Upper lobe of left lung (tissue), 6 donors: ENCODE measurements around the gene ITPR2. TPM values are rescaled to one million over a fixed set of nuclear protein-coding genes. Genes with fewer than 3 reads are reported as not detected.
"Not testable (repeated sequence)": the region's sequence is repeated elsewhere in the genome, so short reads cannot be mapped to it uniquely, and the experiment has no call there.

Source experiments
- ATAC-seq, 2 donors: fragments of 200-7000 bp; cut with Tn5 transposase; one replicate each; pipeline ENCODE4 v1.9.1; 2022; ENCODE audit warnings: mild to moderate bottlenecking in 2 of 2, moderate library complexity in 2 of 2; ENCODE audit not compliant: low FRiP score in 2 of 2
- DNase-seq, 2 donors: peaks; one replicate each; pipeline ENCODE4 v3.0.0-alpha.2; 2019 to 2020
- H3K27ac ChIP-seq, 4 donors: fragments of 200-600 bp; sonication (generic); one replicate each; pipeline ENCODE4 v1.5.1; 2016 to 2019
- H3K27me3 ChIP-seq, 4 donors: fragments of 200-600 bp; sonication (generic); one replicate each; pipeline ENCODE4 v1.5.1; 2017 to 2019
- H3K36me3 ChIP-seq, 4 donors: fragments of 200-600 bp; sonication (generic); one replicate each; pipeline ENCODE4 v1.5.1; 2016 to 2019
- H3K4me1 ChIP-seq, 4 donors: fragments of 200-600 bp; sonication (generic); one replicate each; pipeline ENCODE4 v1.5.1; 2018 to 2019
- H3K4me3 ChIP-seq, 4 donors: fragments of 200-600 bp; sonication (generic); one replicate each; pipeline ENCODE4 v1.5.1; 2017 to 2019; ENCODE audit warnings: mild to moderate bottlenecking in 2 of 4, moderate library complexity in 1 of 4
- H3K9me3 ChIP-seq, 4 donors: fragments of 200-600 bp; sonication (generic); one replicate each; pipeline ENCODE4 v1.5.1; 2018 to 2019
- EP300 ChIP-seq, 4 donors: sonication (generic); formaldehyde crosslinking; IDR thresholded peaks; one replicate each; pipeline ENCODE4 v1.5.1; 2017; ENCODE audit warnings: antibody characterized with exemption in 4 of 4, control low read depth in 2 of 4
- POLR2A ChIP-seq, 4 donors: fragments of 450-650 bp; IDR thresholded peaks; one replicate each; pipeline ENCODE4 v1.5.1; 2016 to 2017; ENCODE audit warnings: antibody characterized with exemption in 4 of 4, mild to moderate bottlenecking in 2 of 4
- POLR2AphosphoS5 ChIP-seq, 2 donors: sonication (generic); formaldehyde crosslinking; IDR thresholded peaks; one replicate each; pipeline ENCODE4 v1.5.1; 2017; ENCODE audit warnings: antibody characterized with exemption in 2 of 2
- WGBS, 2 donors: methylation state at CpG; one replicate each; pipeline ENCODE4 v1.1.5; 2017 to 2018; 5-methylcytosine and 5-hydroxymethylcytosine counted together
- total RNA-seq, 6 donors: library from RNA; depleted of rRNA in 4 of 6; stranded (reverse); fragments of >200 nt in 4 of 6; gene quantifications; one replicate each; pipeline versions ENCODE4 v1.1.0 to v1.2.1, GENCODE V29; 2016 to 2021
- TF ChIP-seq, protein P1 (sequence below), 6 experiments: fragments of 450-650 bp in 4 of 6; fragments of 200-600 bp in 2 of 6; sonication (generic) in 2 of 6; IDR thresholded peaks; one replicate each; pipeline ENCODE4 v1.5.1; 2016 to 2019; ENCODE audit warnings: antibody characterized with exemption in 6 of 6
- donor health status: DM: no; HTN: no; CAD: no; lungs with moderate emphysema.
- donor health status: DM: no; HTN: yes; CAD: no; lungs with severe emphysema.

ITPR2 gene
- total RNA-seq, 6 donors from 2014 or later: 35.5 to 115 (median 45.0) TPM

DNA sequence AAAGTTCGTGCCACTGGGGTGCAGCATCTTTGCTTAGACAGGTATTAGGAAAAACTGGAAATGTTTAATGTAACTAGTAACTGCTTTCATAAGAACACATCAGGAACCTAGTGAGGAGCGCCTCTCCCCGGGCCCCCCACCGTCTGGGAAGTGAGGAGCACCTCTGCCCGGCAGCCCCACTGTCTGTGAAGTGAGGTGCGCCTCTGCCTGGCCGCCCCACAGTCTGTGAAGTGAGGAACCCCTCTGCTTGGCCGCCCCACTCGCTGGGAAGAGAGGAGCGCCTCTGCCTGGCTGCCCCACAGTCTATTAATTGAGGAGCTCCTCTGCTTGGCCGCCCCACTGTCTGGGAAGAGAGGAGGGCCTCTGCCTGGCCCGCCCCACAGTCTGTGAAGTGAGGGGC lies 224.7 kb downstream of the ITPR2 start:
- TF ChIP-seq, protein P1, sequence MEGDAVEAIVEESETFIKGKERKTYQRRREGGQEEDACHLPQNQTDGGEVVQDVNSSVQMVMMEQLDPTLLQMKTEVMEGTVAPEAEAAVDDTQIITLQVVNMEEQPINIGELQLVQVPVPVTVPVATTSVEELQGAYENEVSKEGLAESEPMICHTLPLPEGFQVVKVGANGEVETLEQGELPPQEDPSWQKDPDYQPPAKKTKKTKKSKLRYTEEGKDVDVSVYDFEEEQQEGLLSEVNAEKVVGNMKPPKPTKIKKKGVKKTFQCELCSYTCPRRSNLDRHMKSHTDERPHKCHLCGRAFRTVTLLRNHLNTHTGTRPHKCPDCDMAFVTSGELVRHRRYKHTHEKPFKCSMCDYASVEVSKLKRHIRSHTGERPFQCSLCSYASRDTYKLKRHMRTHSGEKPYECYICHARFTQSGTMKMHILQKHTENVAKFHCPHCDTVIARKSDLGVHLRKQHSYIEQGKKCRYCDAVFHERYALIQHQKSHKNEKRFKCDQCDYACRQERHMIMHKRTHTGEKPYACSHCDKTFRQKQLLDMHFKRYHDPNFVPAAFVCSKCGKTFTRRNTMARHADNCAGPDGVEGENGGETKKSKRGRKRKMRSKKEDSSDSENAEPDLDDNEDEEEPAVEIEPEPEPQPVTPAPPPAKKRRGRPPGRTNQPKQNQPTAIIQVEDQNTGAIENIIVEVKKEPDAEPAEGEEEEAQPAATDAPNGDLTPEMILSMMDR (IDR thresholded peaks at IDR 0.05): no peak
- TF ChIP-seq EP300 (IDR thresholded peaks at IDR 0.05): no peak
- TF ChIP-seq POLR2AphosphoS5 (IDR thresholded peaks at IDR 0.05): no peak
- TF ChIP-seq POLR2A (IDR thresholded peaks at IDR 0.05): no peak
- Histone ChIP-seq H3K4me1 (no peaks in the 10 kb centered on the region), H3K36me3 (no peaks in the 10 kb centered on the region), H3K4me3 (no peak overlapping the region), H3K27me3 (no peaks in the 10 kb centered on the region), H3K9me3 (no peaks in the 10 kb centered on the region), H3K27ac (no peak overlapping the region)
- no peak for ATAC-seq
- WGBS, 2 donors: 95 to 99% methylated on average over 10 to 12 of the region's 12 CpGs
- DNase-seq: peak in 1 of 2 donors; percentile 49

DNA sequence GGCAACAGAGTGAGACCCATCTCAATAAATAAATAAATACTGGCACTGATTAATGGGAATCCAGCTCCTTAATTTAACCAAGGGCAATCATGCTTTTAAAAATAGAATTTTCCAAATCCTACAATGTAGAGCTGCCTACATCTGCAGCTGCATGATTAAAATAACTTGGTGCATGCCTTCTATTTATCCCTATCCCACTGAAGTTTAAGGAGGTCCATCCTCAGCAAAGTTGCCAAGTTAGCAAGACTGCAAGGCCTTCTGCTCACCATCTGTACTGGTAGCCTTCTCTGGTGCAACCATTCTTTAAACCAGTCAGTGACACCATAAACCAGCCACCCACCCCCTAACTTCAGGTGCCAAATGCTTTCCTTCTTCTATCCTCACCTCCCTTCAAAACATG lies 226.1 kb downstream of the ITPR2 start:
- TF ChIP-seq, protein P1 (IDR thresholded peaks at IDR 0.05): no peak
- TF ChIP-seq EP300 (IDR thresholded peaks at IDR 0.05): no peak
- no peak for TF ChIP-seq POLR2AphosphoS5 (IDR thresholded peaks at IDR 0.05)
- TF ChIP-seq POLR2A (IDR thresholded peaks at IDR 0.05): no peak
- no peak overlapping the region for H3K27ac ChIP-seq
- H3K27me3 ChIP-seq: no peaks in the 10 kb centered on the region
- no peak for ATAC-seq
- H3K9me3 ChIP-seq: no peaks in the 10 kb centered on the region
- H3K4me3 ChIP-seq: no peak overlapping the region
- no peaks in the 10 kb centered on the region for H3K4me1 ChIP-seq
- no peak for DNase-seq
- H3K36me3 ChIP-seq: peaks cover 0 to 4% (median 0%) of the 10 kb centered on the region in 4 donors

DNA sequence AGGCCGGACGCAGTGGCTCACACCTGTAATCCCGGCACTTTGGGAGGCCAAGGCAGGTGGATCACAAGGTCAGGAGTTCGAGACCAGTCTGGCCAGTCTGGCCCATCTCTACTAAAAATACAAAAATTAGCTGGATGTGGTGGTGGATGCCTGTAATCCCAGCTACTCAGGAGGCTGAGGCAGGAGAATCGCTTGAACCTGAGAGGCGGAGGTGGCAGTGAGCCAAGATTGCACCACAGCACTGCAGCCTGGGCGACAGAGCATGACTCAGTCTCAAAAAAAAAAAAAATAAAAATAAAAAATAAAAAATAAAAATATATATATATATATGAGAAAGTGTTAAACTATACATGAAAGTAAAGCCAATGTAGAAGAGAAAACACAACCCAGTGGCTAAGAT lies 228.2 kb downstream of the ITPR2 start:
- not testable (repeated sequence) for H3K4me3 ChIP-seq, H3K27ac ChIP-seq, H3K27me3 ChIP-seq, H3K4me1 ChIP-seq, DNase-seq, ATAC-seq, H3K9me3 ChIP-seq
- WGBS, 2 donors: 96 to 98% methylated on average over 7 of the region's 7 CpGs
- peaks cover 0 to 11% (median 1%) of the 10 kb centered on the region in 4 donors for H3K36me3 ChIP-seq

DNA sequence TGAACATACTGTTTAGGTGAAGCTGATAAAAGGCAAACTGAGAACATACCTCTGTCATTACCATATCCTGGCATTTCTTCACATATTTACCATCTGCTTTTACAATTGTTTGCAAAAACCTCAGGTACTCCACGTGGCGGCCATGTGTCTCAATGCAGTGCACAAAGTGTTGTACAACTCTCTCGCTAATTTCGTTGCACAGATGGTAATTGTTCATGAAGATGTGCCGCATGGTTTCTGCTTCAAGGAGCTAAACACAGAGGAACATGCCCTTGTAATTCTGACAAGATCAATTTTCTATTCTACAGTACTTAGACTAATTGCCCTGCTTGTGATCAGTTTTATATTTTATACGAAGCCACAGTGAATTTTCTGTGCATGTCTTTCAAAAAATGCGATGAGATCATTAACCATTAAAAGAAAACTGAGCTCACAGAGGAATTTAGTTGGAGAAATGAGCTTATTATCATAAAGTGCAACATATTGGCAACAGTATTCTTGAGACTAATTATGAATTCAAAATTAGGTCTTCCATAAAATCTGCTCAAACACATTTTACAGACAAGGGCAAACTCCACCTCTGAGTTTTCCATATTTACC lies 233.8 kb downstream of the ITPR2 start:
- H3K27me3 ChIP-seq: no peaks in the 10 kb centered on the region
- TF ChIP-seq, protein P1 (IDR thresholded peaks at IDR 0.05): no peak
- no peak for TF ChIP-seq POLR2AphosphoS5 (IDR thresholded peaks at IDR 0.05)
- no peak for TF ChIP-seq POLR2A (IDR thresholded peaks at IDR 0.05)
- TF ChIP-seq EP300 (IDR thresholded peaks at IDR 0.05): no peak
- H3K9me3 ChIP-seq: no peaks in the 10 kb centered on the region
- no peak overlapping the region for H3K4me3 ChIP-seq
- H3K27ac ChIP-seq: no peak overlapping the region
- ATAC-seq: no peak
- peaks cover 0 to 28% (median 9%) of the 10 kb centered on the region in 4 donors for H3K36me3 ChIP-seq
- WGBS, 2 donors: 91 to 93% methylated on average over 7 of the region's 7 CpGs
- no peaks in the 10 kb centered on the region for H3K4me1 ChIP-seq
- no peak for DNase-seq

DNA sequence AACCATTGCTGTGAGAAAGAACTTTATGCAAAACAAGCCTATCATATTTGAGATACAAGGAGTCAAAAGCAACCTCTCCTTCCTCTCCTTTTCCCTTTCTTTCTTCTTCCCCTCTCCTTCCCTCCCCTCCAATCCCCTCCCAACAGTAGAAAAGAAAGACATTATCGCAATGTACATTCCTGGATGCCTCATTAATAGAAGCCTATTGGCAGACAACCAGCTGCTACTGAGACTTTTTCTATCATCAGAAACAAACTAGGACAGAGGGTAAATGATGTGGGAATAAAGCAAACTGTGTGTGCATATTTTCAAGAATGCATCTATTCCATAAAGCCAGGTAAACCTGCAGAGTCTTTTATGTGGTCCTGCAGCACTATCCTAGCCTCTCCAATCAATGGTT lies 237.2 kb downstream of the ITPR2 start:
- DNase-seq (no peak), ATAC-seq (no peak)
- Histone ChIP-seq H3K27me3 (no peaks in the 10 kb centered on the region), H3K9me3 (no peaks in the 10 kb centered on the region), H3K4me1 (no peaks in the 10 kb centered on the region), H3K4me3 (no peak overlapping the region), H3K36me3 (peaks cover 0 to 21% (median 9%) of the 10 kb centered on the region in 4 donors), H3K27ac (no peak overlapping the region)
- WGBS, 2 donors: 89 to 94% methylated on average over 1 of the region's 1 CpG
- TF ChIP-seq POLR2A (IDR thresholded peaks at IDR 0.05) (no peak), POLR2AphosphoS5 (IDR thresholded peaks at IDR 0.05) (no peak), EP300 (IDR thresholded peaks at IDR 0.05) (no peak)
- TF ChIP-seq, protein P1 (IDR thresholded peaks at IDR 0.05): no peak
